GM19395 (cell line): ENCODE results near the gene HSPB3.
"Not testable (repeated sequence)": the region's sequence is repeated elsewhere in the genome, so short reads cannot be mapped to it uniquely, and the experiment has no call there.

Source experiments
- ATAC-seq: cut with Tn5 transposase; IDR thresholded peaks from one replicate; pipeline ENCODE4 v1.9.1; 2021; ENCODE audit warnings: mild to moderate bottlenecking, moderate library complexity; ENCODE audit not compliant: unreplicated experiment

HSPB3 gene, protein sequence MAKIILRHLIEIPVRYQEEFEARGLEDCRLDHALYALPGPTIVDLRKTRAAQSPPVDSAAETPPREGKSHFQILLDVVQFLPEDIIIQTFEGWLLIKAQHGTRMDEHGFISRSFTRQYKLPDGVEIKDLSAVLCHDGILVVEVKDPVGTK

DNA sequence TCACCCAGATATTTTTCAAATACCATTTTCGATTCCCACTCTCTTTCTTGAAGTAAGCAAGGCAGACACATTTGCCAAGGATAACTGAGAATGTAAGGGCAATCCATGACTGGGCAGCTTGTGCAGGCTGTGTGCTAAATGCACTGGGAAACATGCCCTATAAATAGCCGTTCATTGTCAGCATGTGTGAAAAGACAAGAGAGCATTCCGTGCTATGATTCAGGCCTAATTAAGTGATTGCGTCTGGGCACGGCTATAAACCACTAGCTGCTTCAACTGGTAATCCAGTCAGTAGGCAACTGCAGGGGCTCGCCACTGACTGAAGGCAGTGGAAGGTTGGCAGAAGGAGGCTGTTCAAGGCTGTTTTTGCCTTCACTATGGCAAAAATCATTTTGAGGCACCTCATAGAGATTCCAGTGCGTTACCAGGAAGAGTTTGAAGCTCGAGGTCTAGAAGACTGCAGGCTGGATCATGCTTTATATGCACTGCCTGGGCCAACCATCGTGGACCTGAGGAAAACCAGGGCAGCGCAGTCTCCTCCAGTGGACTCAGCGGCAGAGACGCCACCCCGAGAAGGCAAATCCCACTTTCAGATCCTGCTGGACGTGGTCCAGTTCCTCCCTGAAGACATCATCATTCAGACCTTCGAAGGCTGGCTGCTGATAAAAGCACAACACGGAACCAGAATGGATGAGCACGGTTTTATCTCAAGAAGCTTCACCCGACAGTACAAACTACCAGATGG, at the start of gene HSPB3:
HSPB3 (plus strand) TSS at position 287 of the 745 bp plus-strand sequence; CDS start at position 378, 91 bp downstream.
- no peak for ATAC-seq

DNA sequence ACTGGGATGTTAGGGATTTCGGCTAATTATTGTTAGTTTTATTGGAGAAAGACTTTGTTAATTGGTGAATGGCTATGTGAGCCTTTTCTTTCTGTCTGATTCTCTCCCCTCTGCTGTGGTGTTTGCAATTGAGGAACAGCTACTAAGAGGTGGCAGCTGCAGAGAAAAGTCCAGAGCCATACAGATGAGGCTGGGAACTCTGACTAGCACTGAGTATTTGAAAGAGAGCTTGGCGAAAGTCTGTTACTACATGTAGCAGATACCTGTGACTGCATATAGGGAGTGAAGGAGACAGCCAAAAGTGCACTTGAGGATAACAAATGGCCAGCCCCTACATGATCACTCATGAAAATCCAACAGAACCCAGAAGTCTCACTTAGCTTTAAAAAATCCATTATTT, 44.3 kb upstream of the HSPB3 start:
- no peak for ATAC-seq

DNA sequence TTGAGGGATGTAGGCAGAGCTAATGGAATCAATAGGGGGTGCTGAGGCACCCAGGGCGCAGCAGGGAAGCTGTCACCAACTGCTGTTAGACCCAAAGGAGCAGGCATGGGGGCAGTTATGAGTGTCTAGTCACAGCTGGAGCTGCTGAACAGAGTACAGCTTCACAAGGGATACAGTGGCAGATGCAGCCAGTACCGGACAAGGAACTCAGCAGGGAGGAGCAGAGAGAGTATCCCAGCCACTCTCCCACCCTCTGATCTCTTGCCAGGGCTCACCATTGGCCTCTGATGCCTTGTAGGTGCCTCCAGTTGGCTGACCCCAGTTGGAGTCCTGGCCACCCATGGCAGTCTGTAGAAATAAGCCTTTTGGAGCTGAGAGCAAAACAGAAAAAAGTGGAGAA, 42.6 kb upstream of the HSPB3 start:
- no peak for ATAC-seq

DNA sequence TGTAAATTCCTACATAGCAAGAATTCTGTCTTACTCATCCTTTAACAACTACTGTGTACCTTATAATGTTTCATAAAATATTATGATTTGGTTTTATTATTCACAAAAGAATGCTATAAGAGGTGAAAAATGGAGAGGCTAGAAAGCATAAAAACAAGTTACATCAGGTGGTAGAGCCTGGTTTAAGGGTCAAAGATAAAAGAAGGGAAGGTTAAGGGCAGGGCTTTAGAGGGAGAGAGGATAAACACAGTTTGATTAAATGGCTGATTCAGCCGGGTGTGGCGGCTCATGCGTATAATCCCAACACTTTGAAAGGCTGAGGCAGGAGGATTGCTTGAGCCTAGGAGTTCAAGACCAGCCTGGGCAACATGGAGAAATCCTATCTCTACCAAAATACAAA, 40.4 kb upstream of the HSPB3 start:
- no peak for ATAC-seq

DNA sequence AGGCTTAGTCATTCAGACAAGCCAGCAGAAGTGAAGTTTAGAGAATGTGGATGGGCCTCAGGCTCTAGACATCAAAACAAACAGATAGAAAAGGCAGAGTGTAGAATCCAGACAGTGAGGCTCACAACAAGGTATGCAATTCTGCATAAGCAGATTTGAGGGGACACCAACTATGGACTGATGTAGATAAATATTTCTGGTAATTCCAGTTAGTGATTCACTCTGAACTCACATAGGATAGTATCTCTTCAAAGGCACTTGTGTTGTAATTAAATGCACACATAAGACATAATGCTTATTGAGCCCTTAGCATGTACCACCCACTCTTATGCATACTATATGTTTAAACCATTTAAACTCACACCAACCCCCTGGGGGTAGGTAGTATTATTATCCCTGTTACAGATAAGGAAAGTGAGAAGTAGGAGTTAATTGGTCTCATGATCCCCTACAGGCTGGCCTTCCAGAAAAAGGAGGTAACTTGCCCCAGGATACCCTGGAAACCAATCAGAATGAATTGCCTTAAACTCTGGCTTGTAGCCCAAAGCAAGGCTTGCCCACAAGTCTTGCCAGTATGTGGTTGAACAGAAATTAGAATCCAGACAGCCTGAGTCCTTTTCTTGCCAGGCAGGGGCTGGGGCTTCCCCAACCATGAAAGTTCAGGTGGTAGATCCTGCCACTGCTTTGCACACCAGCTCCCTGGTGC, 39.5 kb upstream of the HSPB3 start:
- no peak for ATAC-seq

DNA sequence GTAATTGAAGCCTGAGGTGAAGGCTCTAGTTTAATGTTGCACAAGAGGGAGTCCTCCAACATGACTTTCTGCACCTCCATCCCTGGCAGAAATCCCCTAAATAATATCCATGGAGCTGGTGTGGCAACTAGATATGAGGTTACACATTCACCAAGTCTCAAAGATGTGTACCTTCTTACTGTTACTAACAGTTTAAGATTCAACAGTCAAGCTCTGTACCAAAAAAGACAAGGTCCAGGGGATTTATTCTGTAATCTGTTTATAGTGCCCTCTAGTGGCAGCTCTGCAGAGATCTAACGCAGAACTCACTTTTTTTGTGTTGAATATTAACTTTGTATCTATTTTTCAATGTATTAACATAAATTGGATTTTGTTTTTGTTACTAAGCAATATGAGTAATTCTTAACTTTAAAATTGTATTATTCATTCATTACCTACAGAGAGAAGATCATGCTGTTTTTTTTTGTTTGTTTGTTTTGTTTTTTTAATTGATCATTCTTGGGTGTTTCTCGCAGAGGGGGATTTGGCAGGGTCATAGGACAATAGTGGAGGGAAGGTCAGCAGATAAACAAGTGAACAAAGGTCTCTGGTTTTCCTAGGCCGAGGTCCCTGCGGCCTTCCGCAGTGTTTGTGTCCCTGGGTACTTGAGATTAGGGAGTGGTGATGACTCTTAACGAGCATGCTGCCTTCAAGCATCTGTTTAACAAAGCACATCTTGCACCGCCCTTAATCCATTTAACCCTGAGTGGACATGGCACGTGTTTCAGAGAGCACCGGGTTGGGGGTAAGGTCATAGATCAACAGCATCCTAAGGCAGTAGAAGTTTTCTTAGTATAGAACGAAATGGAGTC, 35.7 kb upstream of the HSPB3 start:
- peak; percentile 79 for ATAC-seq

DNA sequence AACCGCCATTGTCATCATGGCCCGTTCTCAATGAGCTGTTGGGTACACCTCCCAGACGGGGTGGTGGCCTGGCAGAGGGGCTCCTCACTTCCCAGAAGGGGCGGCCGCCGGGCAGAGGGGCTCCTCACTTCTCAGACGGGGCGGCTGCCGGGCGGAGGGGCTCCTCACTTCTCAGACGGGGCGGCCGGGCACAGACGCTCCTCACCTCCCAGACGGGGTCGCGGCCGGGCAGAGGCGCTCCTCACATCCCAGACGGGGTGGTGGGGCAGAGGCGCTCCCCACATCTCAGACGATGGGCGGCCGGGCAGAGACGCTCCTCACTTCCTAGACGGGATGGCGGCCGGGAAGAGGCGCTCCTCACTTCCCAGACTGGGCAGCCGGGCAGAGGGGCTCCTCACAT, 35.0 kb upstream of the HSPB3 start:
- ATAC-seq: not testable (repeated sequence)

DNA sequence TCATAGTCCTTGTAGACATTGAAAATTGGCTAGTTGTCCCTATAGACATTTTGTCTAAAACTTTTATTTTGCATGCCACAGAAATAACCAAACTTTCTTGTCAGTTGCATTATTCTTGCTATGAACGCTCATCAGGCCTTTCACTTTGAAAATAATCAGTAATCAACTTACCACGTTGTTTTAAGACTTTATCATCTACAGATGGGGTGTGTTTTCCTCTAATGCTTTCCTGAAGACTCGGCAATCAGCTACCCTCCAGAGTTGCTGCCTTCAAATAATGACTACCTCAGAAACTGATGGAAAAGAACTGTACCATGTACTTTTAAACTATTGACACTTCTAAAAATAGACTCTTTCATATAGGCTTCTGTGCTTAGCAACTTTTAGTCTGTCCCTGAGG, 33.5 kb upstream of the HSPB3 start:
- ATAC-seq: no peak

DNA sequence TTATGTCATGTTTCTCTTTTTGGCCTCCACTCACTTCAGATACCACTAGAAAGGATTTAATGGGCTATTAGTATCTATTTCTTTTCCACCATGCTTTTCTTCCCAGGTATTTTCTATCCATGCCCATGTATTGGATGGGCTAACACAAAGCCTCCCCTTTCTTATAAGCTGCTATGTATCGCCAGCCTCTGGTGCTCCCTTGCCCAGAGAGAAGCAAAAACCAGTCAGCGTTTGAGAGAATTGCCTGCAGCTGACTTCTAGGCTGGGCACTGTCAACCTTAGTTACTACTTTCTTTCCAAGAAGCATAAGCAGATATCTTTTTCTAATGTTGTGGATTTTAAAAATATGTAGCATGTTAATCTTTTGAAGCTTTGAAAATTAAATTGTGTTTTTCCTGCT, 30.2 kb upstream of the HSPB3 start:
- ATAC-seq: no peak

DNA sequence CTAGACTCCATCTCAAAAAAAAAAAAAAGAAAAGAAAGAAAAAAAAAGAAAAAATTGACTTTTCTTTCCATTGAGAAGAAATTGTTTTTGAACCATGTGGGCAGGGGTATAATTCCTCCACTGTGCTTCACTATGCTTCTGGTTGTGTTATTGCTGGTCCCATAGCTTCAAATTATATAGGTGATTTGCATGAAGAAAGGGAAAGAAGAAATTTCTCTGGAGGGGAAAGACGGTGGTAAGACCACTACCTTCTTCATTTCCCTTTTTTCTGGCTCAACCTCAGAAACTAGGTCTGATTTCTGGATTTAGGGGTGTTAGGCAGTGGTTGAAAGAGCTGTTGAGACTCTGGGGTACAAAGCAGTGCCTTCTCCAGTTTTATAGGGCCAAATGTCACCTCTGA, 29.3 kb upstream of the HSPB3 start:
- peak; percentile 62 for ATAC-seq

DNA sequence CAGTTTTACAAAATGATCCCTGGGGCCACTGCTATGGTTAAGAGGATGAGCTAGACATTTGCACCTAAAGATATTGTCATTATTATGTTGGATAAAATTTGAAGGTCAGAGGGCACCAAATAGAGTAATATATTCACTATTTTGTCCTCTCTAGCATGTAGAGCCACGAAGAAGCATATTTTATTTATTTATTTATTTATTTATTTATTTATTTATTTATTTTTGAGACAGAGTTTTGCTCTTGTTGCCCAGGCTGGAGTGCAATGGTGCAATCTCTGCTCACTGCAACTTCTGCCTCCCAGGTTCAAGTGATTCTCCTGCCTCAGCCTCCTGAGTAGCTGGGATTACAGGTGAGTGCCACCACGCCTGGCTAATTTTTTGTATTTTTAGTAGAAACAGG, 20.8 kb upstream of the HSPB3 start:
- not testable (repeated sequence) for ATAC-seq

DNA sequence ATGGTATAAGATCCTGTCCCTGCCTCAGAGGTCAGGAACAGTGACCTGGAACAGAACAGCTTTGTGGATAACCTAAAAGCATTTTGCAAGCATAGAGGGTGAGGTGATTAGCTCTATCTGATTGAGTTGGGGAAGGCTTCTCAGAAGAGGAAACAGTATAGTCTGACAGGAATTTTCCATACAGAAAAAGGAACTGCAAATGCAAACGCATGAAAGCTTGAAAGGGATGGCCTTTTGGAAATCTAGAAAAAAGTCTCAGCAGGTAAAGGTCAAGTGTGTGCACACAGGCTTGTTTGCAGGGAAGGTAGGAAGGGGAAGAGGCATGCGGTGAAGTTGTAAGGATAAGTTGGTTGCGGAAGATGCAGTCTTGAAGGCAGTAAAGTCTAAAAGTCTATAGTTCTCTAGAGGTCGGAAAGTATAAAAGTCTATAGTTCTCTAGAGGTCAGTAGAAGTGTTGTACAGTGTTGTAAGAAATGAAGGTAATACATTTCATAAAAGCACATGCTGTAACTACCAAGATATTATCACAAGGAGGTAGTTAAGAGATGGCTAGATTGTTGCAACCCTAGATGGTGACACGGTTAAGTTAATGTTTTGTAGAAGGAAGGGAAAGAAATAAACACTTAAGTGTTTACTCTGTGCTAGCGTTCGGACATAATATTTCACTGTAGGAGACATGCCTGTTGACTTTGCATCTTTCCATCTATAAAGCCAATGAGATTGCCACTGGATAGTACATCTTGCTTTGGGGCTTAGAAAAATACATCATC, 16.7 kb upstream of the HSPB3 start:
- ATAC-seq: no peak

DNA sequence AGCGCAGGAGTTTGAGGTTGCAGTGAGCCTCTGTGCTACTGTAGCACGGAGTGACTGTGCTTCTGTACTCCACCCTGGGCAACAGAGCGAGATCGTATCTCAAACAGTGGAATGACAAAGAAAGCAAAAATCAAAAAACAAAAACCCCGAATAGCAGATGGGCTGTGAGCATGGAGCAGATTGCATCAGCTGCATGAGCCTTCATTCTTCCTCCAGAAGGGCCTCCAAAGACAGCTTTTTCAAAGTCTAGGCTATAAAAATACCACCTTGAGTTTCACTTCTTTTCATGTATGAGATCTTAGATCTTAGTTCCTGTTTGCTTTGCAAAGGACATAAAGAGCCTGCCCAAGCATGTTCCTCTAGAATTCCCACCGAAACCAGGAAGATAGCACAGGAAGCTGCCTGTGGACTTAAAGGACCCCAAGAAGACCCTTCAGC, 15.0 kb upstream of the HSPB3 start:
- ATAC-seq: peak; percentile 89

DNA sequence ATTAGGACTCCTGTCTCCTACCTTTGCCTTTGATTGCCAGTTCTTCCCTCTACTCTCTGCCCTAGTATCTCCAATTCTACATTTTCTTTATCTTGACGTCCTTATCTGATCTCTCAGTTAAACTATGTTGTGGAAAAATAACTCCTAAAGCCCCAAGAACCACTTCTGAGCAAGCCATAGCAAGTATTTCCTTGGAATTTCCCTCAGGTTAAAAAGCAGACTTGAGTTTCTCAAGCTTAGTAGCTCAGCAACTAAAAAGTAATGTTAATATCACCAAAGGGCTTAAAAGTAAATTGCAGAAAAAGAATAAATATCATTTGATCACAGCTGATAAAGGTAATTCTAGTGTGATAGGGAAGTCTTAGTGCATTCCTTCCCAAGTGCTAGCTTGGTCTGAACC, 13.2 kb upstream of the HSPB3 start:
- no peak for ATAC-seq

DNA sequence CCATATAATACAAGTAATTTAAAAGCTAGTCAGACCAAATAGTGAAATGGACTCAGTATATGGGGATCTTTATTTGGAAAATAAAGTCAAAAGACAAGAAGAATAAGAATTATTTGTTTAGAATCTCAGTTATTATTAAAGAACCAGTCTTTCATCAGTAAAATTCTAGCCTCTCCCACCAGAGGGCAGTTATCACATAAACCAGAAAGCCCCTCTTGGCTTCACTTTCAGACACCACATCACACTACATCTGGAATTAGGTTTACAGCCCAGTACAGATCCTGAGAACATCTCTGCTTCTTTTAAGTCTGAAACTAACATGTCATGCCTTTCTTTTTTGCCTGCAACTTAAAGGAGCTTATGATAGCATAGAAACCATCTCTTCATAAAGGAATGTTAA, 12.2 kb upstream of the HSPB3 start:
- ATAC-seq: peak; percentile 52

DNA sequence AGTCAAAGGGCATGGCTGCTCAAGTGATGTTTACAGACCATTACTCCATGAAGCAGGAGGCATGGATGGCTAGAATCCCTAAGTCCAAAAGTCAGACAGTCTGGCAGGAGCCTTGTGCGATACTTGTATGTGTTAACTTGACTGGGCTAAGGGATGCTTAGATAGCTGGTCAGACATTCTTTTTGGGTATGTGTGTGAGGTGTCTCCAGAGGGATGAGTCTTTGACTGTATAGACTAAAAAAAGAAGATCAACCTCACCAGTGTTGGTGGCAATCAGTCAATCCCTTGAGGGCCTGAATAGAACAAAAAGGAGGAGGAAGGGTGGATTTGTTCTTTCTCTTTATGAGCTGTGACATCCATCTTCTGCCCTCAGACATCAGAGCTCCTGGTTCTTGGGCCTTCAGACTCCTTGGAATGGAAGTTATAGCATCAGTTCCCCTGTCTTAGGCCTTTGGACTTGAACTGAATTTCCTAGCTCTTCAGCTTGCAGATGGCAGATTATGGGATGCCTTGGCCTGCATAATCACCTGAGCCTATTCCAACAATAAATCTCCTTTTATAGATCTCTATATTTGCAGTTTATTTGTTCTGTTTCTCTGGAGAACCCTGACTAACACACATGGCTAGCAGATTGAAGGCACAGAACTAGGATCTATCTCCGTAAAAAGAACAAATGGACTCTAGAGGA, 9.7 kb upstream of the HSPB3 start:
- no peak for ATAC-seq

DNA sequence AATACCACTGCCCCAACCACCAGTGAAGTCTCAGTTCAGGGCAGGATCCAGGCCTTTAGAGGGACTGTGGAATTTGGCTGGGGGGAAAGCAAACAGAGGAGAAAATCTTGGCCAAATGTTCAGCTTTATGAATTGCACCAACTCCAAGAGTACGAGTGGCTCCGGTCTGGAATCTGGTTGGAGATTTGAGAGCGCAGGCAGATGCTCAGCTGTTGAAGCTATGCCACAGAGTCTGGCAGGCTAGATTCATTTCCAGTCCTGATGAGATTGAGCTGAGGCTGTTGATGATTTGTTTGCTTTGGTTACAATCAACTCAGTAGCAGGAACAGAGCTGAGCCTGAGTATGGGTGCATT, 9.1 kb upstream of the HSPB3 start:
- ATAC-seq: no peak

DNA sequence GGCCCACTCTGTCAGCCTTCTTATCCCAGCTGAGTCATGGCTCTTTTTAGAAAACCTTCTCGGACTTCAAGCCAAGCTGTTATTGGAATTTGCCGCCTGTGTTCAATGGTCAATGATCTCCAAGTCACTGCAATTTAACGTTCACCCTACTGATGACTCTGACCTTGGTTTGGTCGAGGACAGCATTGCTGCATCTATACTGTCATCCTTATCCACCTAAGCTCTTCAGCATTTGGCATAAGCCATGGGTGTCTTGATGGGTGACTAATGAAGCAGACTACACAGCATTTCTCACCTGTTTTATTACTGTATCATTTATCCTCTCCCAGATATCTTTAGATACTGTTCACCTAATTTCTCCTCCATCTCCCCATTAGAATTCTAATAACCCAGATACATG, 5.6 kb upstream of the HSPB3 start:
- ATAC-seq: no peak

DNA sequence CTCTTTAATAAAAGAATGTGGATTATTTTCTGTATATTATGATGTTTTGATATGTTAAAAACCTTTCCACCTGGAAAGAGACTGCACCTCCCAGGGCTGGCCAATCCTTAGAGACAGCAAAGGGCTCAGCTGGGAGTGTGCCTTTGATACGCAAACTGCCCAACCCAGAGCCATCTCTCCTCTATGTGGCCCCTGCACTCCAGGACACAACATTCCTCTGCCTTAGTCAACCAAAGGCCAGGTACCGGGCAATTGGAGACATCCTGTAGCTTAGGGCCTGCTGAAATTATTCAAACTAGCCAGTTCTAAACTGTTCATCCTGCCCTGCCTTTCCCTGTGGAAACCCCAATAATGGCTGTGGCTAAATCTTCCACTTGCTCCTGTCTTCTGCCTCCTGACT, 5.0 kb upstream of the HSPB3 start:
- ATAC-seq: no peak

DNA sequence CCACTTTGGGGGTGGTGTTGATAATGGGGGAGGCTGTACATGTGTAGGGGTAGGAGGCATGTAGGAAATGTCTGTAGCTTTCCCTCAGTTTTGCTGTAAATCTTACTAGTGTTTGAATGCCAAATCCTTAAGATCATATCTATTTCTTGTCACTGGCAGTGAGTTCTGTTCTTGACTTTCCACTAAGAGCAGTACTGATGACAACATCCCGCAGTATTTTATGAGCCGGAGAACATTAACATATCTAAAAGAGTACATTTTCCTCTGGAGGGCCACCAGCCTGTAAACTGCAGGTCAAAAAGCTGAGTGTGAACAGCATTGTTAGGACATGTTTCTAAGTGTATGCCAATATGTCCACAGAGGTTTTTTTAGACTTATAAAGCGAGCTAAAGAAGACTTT, 2.5 kb upstream of the HSPB3 start:
- no peak for ATAC-seq
